HG03469 (cell line): Measurements from ENCODE around the gene EGR2.

ENCODE experiments used
- ATAC-seq: cut with Tn5 transposase; IDR thresholded peaks from one replicate; pipeline ENCODE4 v1.9.1; 2021; ENCODE audit warnings: mild to moderate bottlenecking, moderate library complexity, moderate number of reproducible peaks; ENCODE audit not compliant: unreplicated experiment

Gene EGR2

GRCh38 chr10:62818426-62819011, 2.4 kb upstream of the EGR2 start:
- no peak for ATAC-seq

- peak; percentile 23 for ATAC-seq
Measured at GRCh38 chr10:62817766-62818425, 1.7 kb upstream of the EGR2 start.

GRCh38 chr10:62817121-62817765, 1.1 kb upstream of the EGR2 start:
- ATAC-seq = peak; percentile 1

- ATAC-seq = no peak
Measured at GRCh38 chr10:62816076-62816330, 163 bp downstream of the EGR2 start.

DNA sequence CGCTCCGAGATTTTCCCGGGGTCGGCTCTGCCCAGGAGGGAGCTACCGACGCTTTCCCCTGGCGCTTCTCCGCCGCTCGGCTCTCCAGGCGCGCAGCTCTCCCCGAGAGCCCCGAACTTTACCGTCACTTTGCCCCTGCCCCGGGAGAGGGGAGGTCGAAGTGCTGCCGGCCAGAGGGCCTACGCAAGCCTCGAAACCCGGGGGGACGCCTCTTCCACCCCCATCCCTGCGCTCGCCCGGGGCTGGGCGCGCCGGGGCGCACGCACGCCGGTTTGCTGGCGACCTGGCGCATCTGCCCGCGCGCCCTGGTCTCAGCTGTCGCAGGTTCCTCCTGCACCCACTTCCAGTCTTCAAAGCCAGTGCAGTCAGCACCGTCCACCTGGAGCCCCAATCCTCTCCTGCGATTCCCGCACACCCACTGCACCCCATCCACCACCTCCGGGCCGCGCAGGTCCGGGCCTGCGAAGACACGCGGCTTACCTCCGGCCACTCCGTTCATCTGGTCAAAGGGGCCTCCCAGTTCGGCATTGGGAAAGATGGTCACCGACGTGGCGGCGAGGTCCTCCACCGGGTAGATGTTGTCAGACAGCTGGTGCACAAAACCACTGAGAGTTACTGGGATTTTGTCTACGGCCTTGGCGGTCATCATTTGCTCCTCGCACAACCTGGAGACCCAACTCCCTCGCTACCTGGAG, 638 bp downstream of the EGR2 start:
- ATAC-seq = no peak

DNA sequence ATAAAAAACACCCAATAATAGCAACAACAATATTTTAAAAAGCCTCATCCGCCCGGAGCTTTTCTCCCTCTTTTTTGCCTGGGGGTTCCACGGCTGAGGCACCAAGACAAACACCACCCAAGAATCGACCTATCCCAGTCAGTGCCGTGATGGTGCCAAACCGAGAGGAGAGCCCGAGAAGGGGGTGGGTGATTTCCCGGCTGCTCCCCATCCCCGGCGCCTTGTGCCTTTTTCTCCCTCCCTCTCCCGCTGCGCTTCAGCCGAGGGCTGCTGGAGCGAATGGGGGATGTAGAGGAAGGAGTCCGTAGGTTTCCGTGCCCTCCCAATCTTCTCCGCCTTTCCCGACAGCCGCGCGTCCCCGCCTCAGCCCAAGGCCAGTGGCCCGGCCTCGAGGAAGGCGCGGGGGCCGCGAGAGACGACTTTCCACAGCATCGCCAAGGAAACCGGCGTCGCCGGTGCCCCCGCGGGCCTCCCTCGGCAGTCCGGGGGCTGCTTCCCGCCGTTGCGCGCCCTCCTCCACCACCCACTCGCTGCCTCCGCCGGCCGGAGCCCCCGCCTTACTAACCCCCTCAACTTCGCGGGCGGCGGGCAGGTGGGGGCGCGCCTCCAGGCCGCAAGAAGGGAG, 1.3 kb downstream of the EGR2 start:
- ATAC-seq = no peak

GRCh38 chr10:62813981-62814380, 2.2 kb downstream of the EGR2 start:
- no peak for ATAC-seq

GRCh38 chr10:62813453-62813852, 2.7 kb downstream of the EGR2 start:
- no peak for ATAC-seq

DNA sequence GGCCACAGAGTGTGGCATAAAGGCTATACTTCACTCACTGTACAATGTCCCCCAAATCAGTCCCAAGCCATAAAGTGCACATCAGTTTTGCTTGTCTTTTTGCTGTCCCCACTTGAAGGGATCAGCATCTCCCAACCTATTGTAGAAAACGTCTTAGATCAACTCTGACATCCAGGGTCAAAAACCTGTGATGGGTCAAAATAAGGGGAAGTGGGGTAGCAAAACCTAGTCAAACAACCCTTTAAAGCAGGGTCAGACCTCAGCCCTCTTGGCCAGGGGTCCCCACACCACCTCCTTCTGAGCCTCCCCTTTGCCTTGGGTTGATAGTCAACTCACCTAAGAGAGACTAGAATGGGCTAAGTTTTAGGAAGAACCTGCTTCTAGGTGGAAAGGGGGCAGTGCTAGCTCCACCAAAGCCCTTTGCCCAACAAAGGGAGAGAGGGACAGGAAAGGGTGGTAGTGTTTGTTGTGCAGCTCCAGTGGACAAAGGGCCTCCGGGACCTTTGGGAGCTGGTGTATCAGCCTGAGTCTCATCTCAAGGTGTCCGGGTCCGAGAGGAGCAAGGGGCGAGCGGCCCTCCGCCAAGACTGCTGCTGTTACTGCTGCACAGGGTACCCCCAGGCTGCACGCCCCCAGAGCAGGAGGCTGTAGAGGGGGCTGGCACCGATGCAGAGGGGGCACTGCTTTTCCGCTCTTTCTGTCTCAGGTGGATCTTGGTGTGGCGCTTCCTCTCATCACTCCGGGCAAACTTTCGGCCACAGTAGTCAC, 3.3 kb downstream of the EGR2 start:
- ATAC-seq = no peak

- ATAC-seq = peak; percentile 36
Measured at GRCh38 chr10:62811159-62811875, 4.8 kb downstream of the EGR2 start.

DNA sequence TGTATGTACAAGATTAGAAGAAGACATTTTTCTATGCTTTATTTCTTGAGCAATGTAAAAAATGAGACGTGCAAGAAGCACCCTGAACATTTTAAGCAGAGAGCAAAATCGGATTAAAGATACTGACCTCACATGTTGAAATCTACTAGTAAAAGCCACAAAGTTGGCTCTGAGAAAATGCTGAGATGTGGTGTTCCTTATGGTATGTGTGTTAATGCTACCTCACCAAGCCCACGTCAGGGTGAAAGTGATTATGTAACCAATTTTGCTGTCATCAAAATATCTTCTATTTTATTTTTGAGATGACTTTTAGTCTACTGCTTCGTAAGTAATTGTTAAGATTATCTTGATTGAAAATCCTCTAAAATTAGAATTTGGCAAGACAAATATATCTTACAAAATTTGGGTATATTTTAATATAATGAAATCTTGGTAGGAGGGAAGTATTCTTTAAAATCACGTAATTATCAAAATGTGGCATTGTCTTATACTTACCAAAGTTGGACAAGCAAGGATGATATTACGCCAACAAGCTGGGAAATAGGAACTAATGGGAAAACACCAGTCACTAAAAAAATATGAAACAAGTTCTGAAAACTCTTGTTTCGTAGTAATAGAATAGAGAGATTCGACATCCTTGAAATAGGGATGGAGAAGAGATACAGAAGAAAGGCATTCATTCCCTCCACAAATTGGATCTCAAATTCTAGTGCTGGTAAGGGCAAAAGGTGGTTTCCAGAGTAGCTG, 5.8 kb downstream of the EGR2 start:
- ATAC-seq = no peak

- ATAC-seq = no peak
Measured at GRCh38 chr10:62806251-62806650, 9.9 kb downstream of the EGR2 start.

DNA sequence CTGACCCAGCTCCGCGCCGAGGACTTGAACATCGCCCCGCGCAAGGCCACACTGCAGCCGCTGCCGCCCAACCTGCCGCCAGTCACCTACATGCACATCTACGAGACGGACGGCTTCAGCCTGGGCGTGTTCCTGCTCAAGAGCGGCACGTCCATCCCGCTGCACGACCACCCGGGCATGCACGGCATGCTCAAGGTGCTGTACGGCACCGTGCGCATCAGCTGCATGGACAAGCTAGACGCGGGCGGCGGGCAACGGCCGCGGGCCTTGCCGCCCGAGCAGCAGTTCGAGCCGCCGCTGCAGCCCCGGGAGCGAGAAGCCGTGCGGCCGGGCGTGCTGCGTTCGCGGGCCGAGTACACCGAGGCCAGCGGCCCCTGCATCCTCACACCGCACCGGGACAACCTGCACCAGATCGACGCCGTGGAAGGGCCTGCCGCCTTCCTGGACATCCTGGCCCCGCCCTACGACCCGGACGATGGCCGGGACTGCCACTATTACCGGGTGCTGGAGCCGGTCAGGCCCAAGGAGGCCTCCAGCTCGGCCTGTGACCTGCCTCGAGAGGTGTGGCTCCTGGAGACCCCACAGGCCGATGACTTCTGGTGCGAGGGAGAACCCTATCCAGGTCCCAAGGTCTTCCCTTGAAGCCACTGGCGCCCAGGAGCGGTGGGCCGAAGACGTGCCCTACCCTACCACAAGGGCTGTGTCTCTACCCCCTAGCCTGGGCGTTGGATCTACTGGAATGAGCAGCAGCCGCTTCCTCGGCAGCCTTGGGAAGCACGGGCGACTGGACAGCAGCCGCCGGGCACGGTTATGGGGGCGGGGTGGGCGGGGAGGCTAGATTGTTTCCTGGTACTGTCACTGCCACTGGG, 10.7 kb downstream of the EGR2 start:
- ATAC-seq = peak; percentile 5

- ATAC-seq = peak; percentile 74
Measured at GRCh38 chr10:62804356-62805230, 11.6 kb downstream of the EGR2 start, which contains the start of gene ADO. Gene ADO (plus strand): TSS chr10:62804720. CDS start chr10:62805060, 340 bp downstream.

- no peak for ATAC-seq
Measured at GRCh38 chr10:62803724-62804355, 12.3 kb downstream of the EGR2 start.

DNA sequence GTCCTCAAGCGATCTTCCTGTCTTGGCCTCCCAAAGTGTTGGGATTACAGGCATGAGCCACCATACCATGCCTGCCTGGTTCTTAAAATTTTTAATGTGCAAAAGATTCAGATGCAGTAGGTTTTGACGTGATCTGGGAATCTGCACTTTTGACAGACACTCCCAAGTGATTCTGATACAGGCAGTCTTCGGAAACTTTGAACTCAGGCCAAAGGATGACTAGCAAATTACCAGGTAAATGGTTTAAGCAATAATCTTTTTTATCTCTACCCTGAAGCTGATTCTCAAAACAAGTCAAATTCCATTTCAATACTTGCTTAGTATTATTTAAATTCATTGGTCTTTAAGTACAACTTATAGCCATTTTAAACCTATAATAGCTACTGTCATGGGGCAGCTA, 14.3 kb downstream of the EGR2 start:
- no peak for ATAC-seq

GRCh38 chr10:62796896-62797295, 19.3 kb downstream of the EGR2 start:
- ATAC-seq = no peak
